Karpas-422 (cell line): ENCODE measurements around the gene SSBP3. TPM values are rescaled to one million over a fixed set of nuclear protein-coding genes. Genes with fewer than 3 reads are reported as not detected.

Source experiments
- DNase-seq: peaks from one replicate; pipeline ENCODE4 v3.0.0-alpha.2; 2015
- H2AFZ ChIP-seq: fragments of 200-600 bp; sonication (generic); 2 replicates; pipeline ENCODE4 v1.6.1; 2014; ENCODE audit warnings: antibody characterized with exemption, low read length, mixed read lengths
- H3K27ac ChIP-seq: fragments of 200-600 bp; sonication (generic); 2 replicates; pipeline ENCODE4 v1.5.1; 2014; ENCODE audit warnings: mild to moderate bottlenecking, low read length, moderate library complexity
- H3K27me3 ChIP-seq: fragments of 200-600 bp; sonication (generic); 2 replicates; pipeline ENCODE4 v1.6.1; 2014; ENCODE audit warnings: low read length, mixed read lengths
- H3K36me3 ChIP-seq: fragments of 200-600 bp; sonication (generic); 2 replicates; pipeline ENCODE4 v1.6.1; 2014; ENCODE audit warnings: low read length, mixed read lengths; ENCODE audit not compliant: insufficient read depth
- H3K4me1 ChIP-seq: fragments of 200-600 bp; sonication (generic); 2 replicates; pipeline ENCODE4 v1.6.1; 2014; ENCODE audit warnings: mild to moderate bottlenecking, low read length, mixed read lengths
- H3K4me2 ChIP-seq: fragments of 200-600 bp; sonication (generic); 2 replicates; pipeline ENCODE4 v1.6.1; 2014; ENCODE audit warnings: low read length, low read depth, mild to moderate bottlenecking; ENCODE audit not compliant: poor library complexity, severe bottlenecking
- H3K4me3 ChIP-seq: fragments of 200-600 bp; sonication (generic); 2 replicates; pipeline ENCODE4 v1.5.1; 2014; ENCODE audit warnings: mild to moderate bottlenecking, antibody characterized with exemption, low read length, mixed read lengths
- H3K79me2 ChIP-seq: fragments of 200-600 bp; sonication (generic); 2 replicates; pipeline ENCODE4 v1.6.1; 2014; ENCODE audit warnings: mild to moderate bottlenecking, low read length, mixed read lengths
- H3K9ac ChIP-seq: fragments of 200-600 bp; sonication (generic); 2 replicates; pipeline ENCODE4 v1.6.0; 2014; ENCODE audit warnings: low read length
- H3K9me2 ChIP-seq: fragments of 200-600 bp; sonication (generic), shearing (Covaris generic); replicated peaks from 2 replicates; pipeline ENCODE4 v1.6.0; 2014; ENCODE audit warnings: mild to moderate bottlenecking, low read length, moderate library complexity; ENCODE audit not compliant: insufficient read depth
- H3K9me3 ChIP-seq: fragments of 300-700, 200-600 bp; sonication (generic); 2 replicates; pipeline ENCODE4 v1.6.1; 2014; ENCODE audit warnings: low read length, mixed read lengths
- H4K20me1 ChIP-seq: fragments of 200-600 bp; sonication (generic); 2 replicates; pipeline ENCODE4 v1.6.1; 2014; ENCODE audit warnings: mild to moderate bottlenecking, antibody characterized with exemption, low read length, low read depth; ENCODE audit not compliant: insufficient read depth
- total RNA-seq: library from RNA; depleted of rRNA; stranded (reverse); fragments of >200 nt; shearing (Covaris generic); gene quantifications from 2 replicates; pipeline ENCODE4 v1.2.3, GENCODE V29; 2014; ENCODE audit warnings: low replicate concordance

The SSBP3 gene
- total RNA-seq, 1 experiment from 2014 or later = 4.7 TPM

DNA sequence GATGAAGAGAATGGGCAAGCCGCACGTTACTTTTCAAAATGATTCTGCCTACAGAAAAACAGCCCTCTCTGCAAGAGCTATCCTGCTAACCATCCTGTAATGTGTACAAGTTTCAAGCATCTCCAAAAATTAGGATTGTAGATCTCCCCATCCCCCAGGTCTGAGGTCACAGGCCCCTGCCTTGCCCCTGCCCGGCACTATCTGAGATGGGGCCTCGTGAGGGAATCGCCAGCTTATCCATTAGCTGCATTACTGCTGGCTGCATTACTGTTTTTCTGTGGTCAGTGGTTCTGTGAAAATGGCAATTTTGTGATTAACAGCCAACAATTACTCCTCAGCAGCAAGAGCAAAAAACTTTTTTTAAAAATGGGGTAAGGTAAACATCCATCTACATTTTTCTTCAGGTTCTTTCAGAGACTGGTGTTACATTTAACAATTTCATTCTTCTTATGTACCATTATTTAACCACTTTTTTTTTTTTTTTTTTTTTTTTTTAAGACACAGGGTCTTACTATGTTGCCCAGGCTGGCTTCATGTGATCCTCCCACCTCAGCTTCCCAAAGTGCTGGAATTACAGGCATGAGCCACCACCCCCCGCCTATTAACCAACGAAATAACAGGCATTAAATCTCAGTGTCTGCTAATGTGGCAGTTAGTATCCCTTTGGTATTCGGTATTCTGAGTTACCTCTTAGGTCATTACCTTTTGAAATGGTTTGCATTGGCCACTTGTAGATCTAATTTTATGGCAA, 122.4 kb downstream of the SSBP3 start:
- Histone ChIP-seq H3K9me3 (no peaks in the 10 kb centered on the region), H3K4me2 (no peak overlapping the region), H3K9ac (no peak overlapping the region), H2AFZ (no peak overlapping the region), H3K9me2 (no peaks in the 10 kb centered on the region), H3K4me1 (no peaks in the 10 kb centered on the region), H3K79me2 (no peaks in the 10 kb centered on the region), H3K27me3 (no peaks in the 10 kb centered on the region), H3K27ac (no peak overlapping the region), H3K36me3 (no peaks in the 10 kb centered on the region), H4K20me1 (no peaks in the 10 kb centered on the region), H3K4me3 (no peak overlapping the region)
- DNase-seq = no peak

DNA sequence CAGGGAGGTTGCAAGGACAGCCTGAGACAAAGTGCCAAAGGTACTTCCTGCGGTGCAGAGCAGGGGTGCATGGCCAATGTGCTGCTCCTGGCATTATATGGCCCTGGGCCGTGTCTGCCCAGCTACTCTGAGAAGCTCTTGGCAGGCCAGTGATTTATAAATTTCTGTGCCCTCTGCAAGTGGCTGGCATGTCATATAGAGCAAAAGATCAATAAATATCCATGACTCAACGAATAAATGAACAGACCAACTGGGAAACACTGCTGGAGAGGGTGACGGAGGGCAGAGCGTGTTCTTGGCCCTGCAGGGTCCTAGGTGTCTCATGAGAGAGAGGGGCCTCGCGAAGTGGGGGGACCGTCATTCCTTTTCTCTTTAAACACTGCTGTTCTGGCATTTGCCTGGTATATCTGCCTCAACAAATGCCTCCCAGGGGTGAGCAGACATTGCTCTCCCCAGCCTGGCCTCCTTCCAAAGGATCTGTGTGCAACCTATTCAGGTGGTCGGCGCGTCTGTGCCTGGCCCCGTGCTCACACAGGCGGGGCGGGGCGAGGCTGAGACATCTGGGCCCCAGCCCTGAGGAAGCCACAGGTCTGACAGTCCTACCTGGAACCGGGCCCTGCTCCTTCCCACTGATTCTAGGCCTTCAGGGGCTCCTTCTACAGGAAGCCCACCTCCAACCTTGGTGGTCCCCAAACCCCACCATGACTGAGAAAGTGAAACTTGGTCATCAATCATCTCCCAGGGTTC, 123.9 kb downstream of the SSBP3 start:
- Histone ChIP-seq H3K27me3 (no peaks in the 10 kb centered on the region), H2AFZ (no peak overlapping the region), H3K4me1 (no peaks in the 10 kb centered on the region), H3K9ac (no peak overlapping the region), H3K4me2 (no peak overlapping the region), H4K20me1 (no peaks in the 10 kb centered on the region), H3K9me2 (no peaks in the 10 kb centered on the region), H3K79me2 (no peaks in the 10 kb centered on the region), H3K4me3 (no peak overlapping the region), H3K9me3 (no peaks in the 10 kb centered on the region), H3K27ac (no peak overlapping the region), H3K36me3 (no peaks in the 10 kb centered on the region)
- no peak for DNase-seq

DNA sequence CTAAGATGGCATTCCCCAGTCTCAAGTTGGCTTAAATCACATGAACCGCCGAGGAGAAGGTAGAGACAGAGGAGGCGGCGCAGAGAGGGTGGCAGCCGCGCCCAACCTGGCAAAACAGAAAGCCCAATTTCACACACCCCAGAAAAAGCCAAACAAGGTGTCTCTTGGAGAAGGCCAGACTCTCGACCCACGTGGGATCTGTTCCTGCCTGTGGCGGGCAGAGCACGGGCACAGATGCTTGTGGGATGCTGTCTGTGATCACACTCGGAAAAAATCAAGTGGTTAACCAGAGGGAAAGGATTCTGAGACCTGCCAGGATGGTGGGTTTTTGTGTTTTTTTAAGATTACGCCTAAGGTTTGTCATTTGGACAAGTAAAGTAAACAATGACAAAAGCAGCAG, 125.5 kb downstream of the SSBP3 start:
- Histone ChIP-seq H3K9me3 (no peaks in the 10 kb centered on the region), H3K27me3 (no peaks in the 10 kb centered on the region), H3K27ac (no peak overlapping the region), H4K20me1 (no peaks in the 10 kb centered on the region), H3K36me3 (no peaks in the 10 kb centered on the region), H3K79me2 (no peaks in the 10 kb centered on the region), H3K4me1 (no peaks in the 10 kb centered on the region), H3K9me2 (no peaks in the 10 kb centered on the region), H2AFZ (no peak overlapping the region), H3K9ac (no peak overlapping the region), H3K4me3 (no peak overlapping the region), H3K4me2 (no peak overlapping the region)
- DNase-seq = no peak

DNA sequence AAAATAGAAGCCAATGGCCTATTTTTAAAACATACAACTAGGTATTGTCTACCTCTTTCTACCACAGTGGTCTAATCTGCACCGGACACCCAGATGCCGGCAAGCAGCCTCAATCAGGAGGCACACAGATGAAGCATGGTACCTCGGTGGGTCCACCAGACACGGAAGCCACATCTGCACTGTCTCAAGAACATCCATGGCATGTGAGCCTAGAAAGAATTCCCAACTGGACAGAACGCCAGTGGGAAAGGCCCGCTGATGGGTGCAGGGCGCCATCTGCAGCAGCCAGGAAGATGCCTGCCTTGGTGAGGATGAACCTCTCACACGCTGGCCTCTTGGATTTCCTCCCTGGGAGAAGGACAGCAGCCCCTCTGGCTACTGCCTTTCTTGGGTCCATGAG, 126.7 kb downstream of the SSBP3 start:
- H3K79me2 ChIP-seq = no peaks in the 10 kb centered on the region
- no peaks in the 10 kb centered on the region for H3K27me3 ChIP-seq
- no peak overlapping the region for H3K27ac ChIP-seq
- no peak overlapping the region for H3K4me3 ChIP-seq
- H2AFZ ChIP-seq = no peak overlapping the region
- DNase-seq = no peak
- no peaks in the 10 kb centered on the region for H3K4me1 ChIP-seq
- no peak overlapping the region for H3K9ac ChIP-seq
- H4K20me1 ChIP-seq = 0 out of 2 replicates have a peak, but pooled peaks cover 3% of the 10 kb centered on the region
- no peaks in the 10 kb centered on the region for H3K36me3 ChIP-seq
- H3K9me2 ChIP-seq = no peaks in the 10 kb centered on the region
- no peaks in the 10 kb centered on the region for H3K9me3 ChIP-seq
- H3K4me2 ChIP-seq = no peak overlapping the region

DNA sequence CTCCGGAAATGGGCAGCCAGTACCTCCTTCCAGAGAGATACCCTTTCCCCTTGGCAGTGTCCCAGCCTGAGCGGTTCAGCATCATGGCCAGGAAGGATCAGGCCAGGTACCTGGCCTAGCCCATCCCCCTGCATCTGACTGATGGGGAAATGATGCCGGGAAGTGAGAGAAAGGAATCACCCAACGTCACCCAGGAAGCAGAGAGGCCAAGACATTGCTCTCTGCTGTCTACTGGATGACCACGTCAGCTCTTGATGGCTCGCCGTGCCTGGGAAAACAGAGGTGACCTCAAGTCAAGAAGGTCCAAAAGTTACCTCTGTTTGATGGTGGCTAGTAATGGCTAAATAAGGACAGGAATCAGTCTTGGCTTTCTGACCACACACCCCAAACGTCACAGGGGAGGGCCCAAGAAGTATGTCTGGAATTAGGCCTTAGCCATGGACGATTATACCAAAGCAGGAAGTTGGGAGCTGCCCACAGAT, 127.2 kb downstream of the SSBP3 start:
- no peaks in the 10 kb centered on the region for H3K9me3 ChIP-seq
- H3K4me2 ChIP-seq = no peak overlapping the region
- no peak overlapping the region for H3K27ac ChIP-seq
- H3K4me3 ChIP-seq = no peak overlapping the region
- no peaks in the 10 kb centered on the region for H3K79me2 ChIP-seq
- no peaks in the 10 kb centered on the region for H3K27me3 ChIP-seq
- H3K9ac ChIP-seq = no peak overlapping the region
- no peaks in the 10 kb centered on the region for H3K9me2 ChIP-seq
- H3K4me1 ChIP-seq = no peaks in the 10 kb centered on the region
- H2AFZ ChIP-seq = no peak overlapping the region
- H4K20me1 ChIP-seq = 0 out of 2 replicates have a peak, but pooled peaks cover 3% of the 10 kb centered on the region
- DNase-seq = no peak
- no peaks in the 10 kb centered on the region for H3K36me3 ChIP-seq

DNA sequence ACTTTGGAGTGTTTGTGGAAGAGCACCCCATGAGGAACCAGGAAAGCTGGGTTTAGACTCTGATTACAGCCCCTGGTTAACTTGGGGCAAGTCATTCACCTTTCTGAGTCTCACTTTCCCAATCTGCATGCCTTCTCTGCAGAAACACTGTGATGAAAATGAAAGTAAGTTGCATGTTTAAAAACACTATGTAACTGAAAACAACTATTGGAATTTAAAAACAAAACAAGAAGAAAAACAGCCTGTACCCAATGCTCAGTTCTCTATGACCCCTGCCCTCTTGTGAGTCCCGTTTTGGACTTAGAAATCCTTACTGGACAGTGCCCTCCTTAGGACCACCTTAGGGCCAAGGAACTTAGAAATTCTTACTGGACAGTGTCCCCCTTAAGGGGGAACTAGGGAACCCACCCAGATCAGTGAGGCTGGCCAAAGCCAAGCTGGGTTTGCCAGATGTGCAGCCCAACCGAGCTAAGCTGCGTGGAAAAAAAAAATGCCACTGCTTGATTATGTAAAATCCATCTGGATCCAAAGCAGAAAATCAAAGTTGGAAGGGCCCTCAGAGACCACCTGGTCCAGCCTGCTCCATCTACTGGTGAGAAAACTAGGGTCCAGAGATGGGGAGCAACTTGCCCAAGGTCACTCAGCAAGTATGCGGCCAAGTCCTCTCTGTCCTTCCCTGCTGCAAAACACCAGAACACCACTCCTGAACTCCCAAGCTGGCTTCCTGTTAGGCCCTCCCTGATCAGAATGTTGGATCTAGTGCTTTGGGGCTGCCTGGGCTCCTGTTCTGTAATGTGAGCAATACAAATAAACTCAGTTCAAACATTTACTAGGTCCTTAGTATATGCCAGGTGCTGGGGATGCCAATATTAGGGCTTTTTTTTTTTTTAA, 128.5 kb downstream of the SSBP3 start:
- no peaks in the 10 kb centered on the region for H3K27me3 ChIP-seq
- no peak overlapping the region for H3K4me3 ChIP-seq
- no peak overlapping the region for H2AFZ ChIP-seq
- no peak for DNase-seq
- H4K20me1 ChIP-seq = 0 out of 2 replicates have a peak, but pooled peaks cover 3% of the 10 kb centered on the region
- no peak overlapping the region for H3K4me2 ChIP-seq
- no peaks in the 10 kb centered on the region for H3K9me2 ChIP-seq
- no peaks in the 10 kb centered on the region for H3K9me3 ChIP-seq
- H3K27ac ChIP-seq = no peak overlapping the region
- no peak overlapping the region for H3K9ac ChIP-seq
- H3K79me2 ChIP-seq = no peaks in the 10 kb centered on the region
- H3K4me1 ChIP-seq = peaks cover 10% of the 10 kb centered on the region
- no peaks in the 10 kb centered on the region for H3K36me3 ChIP-seq

DNA sequence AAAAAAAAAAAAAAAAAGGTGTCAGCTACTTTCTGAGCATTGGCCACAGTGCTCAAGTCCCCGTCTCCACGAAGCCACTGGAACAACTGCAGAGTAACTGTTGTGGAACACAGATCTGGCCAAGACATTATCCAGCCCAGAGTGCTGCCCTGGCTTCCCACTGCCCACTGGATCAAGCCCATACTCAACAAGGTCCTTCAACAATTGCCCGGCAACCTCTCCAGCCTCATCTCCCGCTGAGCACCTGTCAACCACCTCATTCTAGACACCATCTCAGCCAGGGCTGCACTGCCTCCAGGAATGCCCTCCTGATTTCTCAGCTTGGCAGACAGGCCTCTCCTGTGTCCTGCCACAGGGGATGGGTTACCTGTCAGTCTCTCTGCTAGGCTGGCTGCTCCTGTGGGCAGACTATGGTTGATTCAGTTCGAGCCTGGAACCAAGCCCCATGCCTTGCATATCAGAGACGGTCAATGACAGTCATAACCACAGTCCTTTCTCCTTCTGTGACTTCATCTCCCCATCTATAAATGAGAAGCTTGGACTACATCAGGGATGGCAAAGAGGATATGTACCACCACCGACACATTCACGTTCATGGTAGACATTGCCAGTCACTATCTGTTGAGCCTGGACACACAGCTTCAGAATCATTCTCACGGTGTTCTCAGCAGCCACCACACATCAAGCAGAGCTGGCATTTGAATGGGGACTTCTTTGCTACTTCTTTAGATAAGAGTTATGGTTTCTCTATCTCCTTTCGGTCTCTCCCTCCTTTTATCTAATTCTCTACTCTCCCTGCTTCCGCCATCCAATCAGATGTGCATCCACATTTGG, 129.4 kb downstream of the SSBP3 start:
- H3K36me3 ChIP-seq = no peaks in the 10 kb centered on the region
- no peak overlapping the region for H3K4me2 ChIP-seq
- H3K9me3 ChIP-seq = no peaks in the 10 kb centered on the region
- H3K27me3 ChIP-seq = no peaks in the 10 kb centered on the region
- H3K9ac ChIP-seq = no peak overlapping the region
- H3K9me2 ChIP-seq = no peaks in the 10 kb centered on the region
- no peak overlapping the region for H3K27ac ChIP-seq
- peaks cover 12% of the 10 kb centered on the region for H3K4me1 ChIP-seq
- no peak overlapping the region for H2AFZ ChIP-seq
- no peak overlapping the region for H3K4me3 ChIP-seq
- no peak for DNase-seq
- no peaks in the 10 kb centered on the region for H3K79me2 ChIP-seq
- H4K20me1 ChIP-seq = 0 out of 2 replicates have a peak, but pooled peaks cover 3% of the 10 kb centered on the region
